ENCODE data around the gene SFXN2.

DNA sequence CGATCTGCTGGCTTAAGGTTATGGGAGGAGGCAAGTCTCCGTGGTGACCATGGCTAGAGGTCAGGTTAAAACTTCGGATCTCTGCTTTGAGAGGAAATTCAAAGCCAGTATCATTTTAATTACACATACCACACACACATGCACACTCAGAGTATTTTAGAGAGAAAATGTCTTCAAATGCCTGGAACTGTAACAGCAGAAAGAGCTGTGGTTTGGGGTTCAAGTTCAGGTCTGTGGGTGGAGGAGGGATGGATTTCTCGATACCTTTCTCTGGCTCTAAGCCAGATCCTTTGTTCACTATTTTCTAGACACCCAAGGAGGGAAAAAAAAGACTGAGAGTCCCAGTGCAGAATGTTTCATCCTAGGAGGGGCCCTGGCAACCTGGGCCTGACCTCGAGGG lies 32.7 kb upstream of the SFXN2 start:
- no peak for TF ChIP-seq POLR2A (IDR thresholded peaks at IDR 0.05; ENCODE audit: low read length)
- no peak for TF ChIP-seq GATA1 (IDR thresholded peaks at IDR 0.05; ENCODE audit: low read depth, low read length)

Measured in erythroblast (primary cell).